Keratinocyte (primary cell): Measurements from ENCODE around the gene BAG5. TPM values are rescaled to one million over a fixed set of nuclear protein-coding genes. Genes with fewer than 3 reads are reported as not detected.

Experiments used
- DNase-seq: peaks from one replicate; pipeline ENCODE4 v3.0.0-alpha.2; 2011; ENCODE audit warnings: low read depth, missing footprints, low spot score
- FAIRE-seq: peaks from 2 replicates; lab custom pipeline; 2011; peaks lifted over from hg19 to GRCh38; lab: Jason Lieb, UNC
- H2AFZ ChIP-seq: 2 replicates; pipeline ENCODE4 v1.6.0; 2012; ENCODE audit warnings: low read length, control low read depth, inconsistent platforms; ENCODE audit not compliant: control insufficient read depth
- H3K27ac ChIP-seq: 2 replicates; pipeline ENCODE4 v1.5.1; 2011; ENCODE audit warnings: low read length; ENCODE audit not compliant: control insufficient read depth, insufficient read depth
- H3K27me3 ChIP-seq: 3 replicates; pipeline ENCODE4 v1.6.0; 2011; ENCODE audit warnings: low read length; ENCODE audit not compliant: control insufficient read depth, insufficient read depth; ENCODE audit errors: extremely low read depth
- H3K36me3 ChIP-seq, 2 experiments: 2 replicates in 1 of 2; 3 replicates in 1 of 2; pipeline ENCODE4 v1.5.1; 2011; ENCODE audit warnings: low read length in 2 of 2, mild to moderate bottlenecking in 1 of 2; ENCODE audit not compliant: control insufficient read depth in 2 of 2, insufficient read depth in 2 of 2; ENCODE audit errors: extremely low read depth in 1 of 2
- H3K4me1 ChIP-seq: 3 replicates; pipeline ENCODE4 v1.5.1; 2011; ENCODE audit warnings: low read length; ENCODE audit not compliant: control insufficient read depth, insufficient read depth; ENCODE audit errors: extremely low read depth
- H3K4me2 ChIP-seq: 3 replicates; pipeline ENCODE4 v1.6.0; 2011; ENCODE audit warnings: low read depth, low read length; ENCODE audit not compliant: control insufficient read depth, insufficient read depth; ENCODE audit errors: extremely low read depth
- H3K4me3 ChIP-seq, 3 experiments: fragments of 200-600 bp in 1 of 3; sonication (generic) in 1 of 3; 2 replicates in 2 of 3; 3 replicates in 1 of 3; pipeline ENCODE4 v1.5.1; 2011 to 2016; ENCODE audit warnings: low read length in 3 of 3, mild to moderate bottlenecking in 3 of 3, control low read depth in 2 of 3, inconsistent platforms in 1 of 3, low read depth in 1 of 3, mixed read lengths in 1 of 3, mixed run types in 1 of 3, moderate library complexity in 1 of 3; ENCODE audit not compliant: control insufficient read depth in 2 of 3, insufficient read depth in 2 of 3; ENCODE audit errors: extremely low read depth in 1 of 3
- H3K79me2 ChIP-seq: 2 replicates; pipeline ENCODE4 v1.6.0; 2012; ENCODE audit warnings: low read length; ENCODE audit not compliant: control insufficient read depth, insufficient read depth
- H3K9ac ChIP-seq: 3 replicates; pipeline ENCODE4 v1.6.0; 2011; ENCODE audit warnings: low read length; ENCODE audit not compliant: control insufficient read depth, insufficient read depth; ENCODE audit errors: extremely low read depth
- H3K9me1 ChIP-seq: 3 replicates; pipeline ENCODE4 v1.6.0; 2011; ENCODE audit warnings: low read length; ENCODE audit not compliant: control insufficient read depth, insufficient read depth; ENCODE audit errors: extremely low read depth
- H3K9me3 ChIP-seq: 2 replicates; pipeline ENCODE4 v1.5.1; 2012; ENCODE audit warnings: low read depth, low read length; ENCODE audit not compliant: control insufficient read depth
- H4K20me1 ChIP-seq: 3 replicates; pipeline ENCODE4 v1.6.0; 2011; ENCODE audit warnings: low read length; ENCODE audit not compliant: control insufficient read depth, insufficient read depth; ENCODE audit errors: extremely low read depth
- CTCF ChIP-seq, 3 experiments: IDR thresholded peaks in 1 of 3; conservative IDR thresholded peaks in 1 of 3; optimal IDR thresholded peaks in 1 of 3; 2 replicates in 2 of 3; 3 replicates in 1 of 3; pipeline versions ENCODE3 to v1.5.1; 2011; ENCODE audit warnings: low read length in 3 of 3, mild to moderate bottlenecking in 3 of 3, moderate library complexity in 2 of 3, control low read depth in 1 of 3, inconsistent platforms in 1 of 3; ENCODE audit not compliant: insufficient read depth in 2 of 3; ENCODE audit errors: extremely low read depth in 1 of 3
- EZH2 ChIP-seq: IDR thresholded peaks from one replicate; pipeline ENCODE4 v1.6.1; 2012; ENCODE audit warnings: inconsistent platforms, mild to moderate bottlenecking, low read length, moderate library complexity
- dilution Hi-C: fragments of 300-500 bp; cut with MboI; formaldehyde crosslinking; loops from one replicate; pipeline ENCODE4 v1.7.0; 2020; ENCODE audit warnings: low sequenced_read_pairs; ENCODE audit not compliant: extremely low pct_ligation_motif_present
- polyA plus RNA-seq, 5 experiments: library from polyadenylated mRNA; depleted of rRNA in 3 of 5; stranded (reverse) in 3 of 5; stranded (forward) in 1 of 5; unstranded in 1 of 5; fragments of >200 nt; gene quantifications; 1 replicate in 1 of 5; 2 replicates in 3 of 5; 3 replicates in 1 of 5; pipeline versions ENCODE4 v1.2.1 to v1.2.3, GENCODE V29; 2011 to 2012; ENCODE audit warnings: missing spikeins in 2 of 5, low read depth in 1 of 5, low replicate concordance in 1 of 5

Gene BAG5
- polyA plus RNA-seq, 1 donor (not counting 4 experiments of a cell fraction or from before 2014, with no cell fraction given): 14.4 TPM

GRCh38 chr14:103581954-103582703, 19.7 kb upstream of the BAG5 start:
- H3K4me1 ChIP-seq: peaks cover 15% of the 10 kb centered on the region
- peaks cover 4% of the 10 kb centered on the region for H3K79me2 ChIP-seq
- peak overlapping the region; percentile 69 for H3K27ac ChIP-seq
- H3K9ac ChIP-seq: peak overlapping the region; percentile 67
- no peaks in the 10 kb centered on the region for H3K9me1 ChIP-seq
- DNase-seq (peak; percentile 95), FAIRE-seq (peak; percentile 92)
- H3K27me3 ChIP-seq: no peaks in the 10 kb centered on the region
- no peaks in the 10 kb centered on the region for H4K20me1 ChIP-seq
- H2AFZ ChIP-seq: no peak overlapping the region
- peak overlapping the region; percentile 45 for H3K4me2 ChIP-seq
- no peak overlapping the region for H3K4me3 ChIP-seq
- dilution Hi-C loops: no loop called here
- no peaks in the 10 kb centered on the region for H3K9me3 ChIP-seq
- H3K36me3 ChIP-seq: peaks cover 4 to 9% of the 10 kb centered on the region in 2 experiments
- TF ChIP-seq CTCF (optimal IDR thresholded peaks at IDR 0.05 in 1 of 3, IDR thresholded peaks at IDR 0.05 in 1 of 3, conservative IDR thresholded peaks at IDR 0.05 in 1 of 3; ENCODE audit: extremely low read depth in 1 of 3, insufficient read depth in 2 of 3, low read length in 3 of 3): no peak
- TF ChIP-seq EZH2: no peak

GRCh38 chr14:103581206-103581605, 18.7 kb upstream of the BAG5 start:
- H3K9ac ChIP-seq: no peak overlapping the region
- peaks cover 24% of the 10 kb centered on the region for H3K4me1 ChIP-seq
- H3K36me3 ChIP-seq: peaks cover 4 to 9% of the 10 kb centered on the region in 2 experiments
- DNase-seq (no peak), FAIRE-seq (no peak)
- no peaks in the 10 kb centered on the region for H4K20me1 ChIP-seq
- no peak overlapping the region for H3K27ac ChIP-seq
- no peaks in the 10 kb centered on the region for H3K27me3 ChIP-seq
- H3K79me2 ChIP-seq: peaks cover 5% of the 10 kb centered on the region
- no peak overlapping the region for H3K4me2 ChIP-seq
- TF ChIP-seq CTCF (optimal IDR thresholded peaks at IDR 0.05 in 1 of 3, IDR thresholded peaks at IDR 0.05 in 1 of 3, conservative IDR thresholded peaks at IDR 0.05 in 1 of 3; ENCODE audit: extremely low read depth in 1 of 3, insufficient read depth in 2 of 3, low read length in 3 of 3) (no peak), EZH2 (no peak)
- H3K9me3 ChIP-seq: no peaks in the 10 kb centered on the region
- H3K9me1 ChIP-seq: no peaks in the 10 kb centered on the region
- no peak overlapping the region for H3K4me3 ChIP-seq
- no peak overlapping the region for H2AFZ ChIP-seq
- dilution Hi-C loops: no loop called here
